ENCODE results near the gene LMX1A.

Gene LMX1A

GRCh38 chr1:165212229-165212628 lies 144.3 kb downstream of the LMX1A start:
- no peak for DNase-seq

- no peak for DNase-seq
These were observed 148.5 kb downstream of the LMX1A start for GRCh38 chr1:165207853-165208515.

GRCh38 chr1:165205145-165205544 lies 151.4 kb downstream of the LMX1A start:
- no peak for DNase-seq

GRCh38 chr1:165204548-165204947 lies 152.0 kb downstream of the LMX1A start:
- no peak for DNase-seq

- DNase-seq = no peak
These were observed 165.4 kb downstream of the LMX1A start for GRCh38 chr1:165191087-165191486.

- no peak for DNase-seq
These were observed 166.6 kb downstream of the LMX1A start for GRCh38 chr1:165189913-165190312.

- DNase-seq = no peak
These were observed 167.5 kb downstream of the LMX1A start for GRCh38 chr1:165189011-165189410.

- DNase-seq = no peak
These were observed 169.2 kb downstream of the LMX1A start for GRCh38 chr1:165187031-165188009.

GRCh38 chr1:165185161-165185889 lies 171.2 kb downstream of the LMX1A start:
- no peak for DNase-seq

- DNase-seq = no peak
These were observed 173.5 kb downstream of the LMX1A start for GRCh38 chr1:165182975-165183374.

GRCh38 chr1:165179306-165179705 lies 177.2 kb downstream of the LMX1A start:
- no peak for DNase-seq

GRCh38 chr1:165174491-165174890 lies 182.0 kb downstream of the LMX1A start:
- DNase-seq = no peak

- no peak for DNase-seq
These were observed 182.7 kb downstream of the LMX1A start for GRCh38 chr1:165173818-165174217.

GRCh38 chr1:165173409-165173808 lies 183.1 kb downstream of the LMX1A start:
- no peak for DNase-seq

GRCh38 chr1:165172666-165173065 lies 183.8 kb downstream of the LMX1A start:
- no peak for DNase-seq

- no peak for DNase-seq
These were observed 186.8 kb downstream of the LMX1A start for GRCh38 chr1:165169729-165170128.

- no peak for DNase-seq
These were observed 187.5 kb downstream of the LMX1A start for GRCh38 chr1:165169028-165169427.

- no peak for DNase-seq
These were observed 188.0 kb downstream of the LMX1A start for GRCh38 chr1:165168467-165168866.

- DNase-seq = no peak
These were observed 193.8 kb downstream of the LMX1A start for GRCh38 chr1:165162671-165163241.

- DNase-seq = no peak
These were observed 195.4 kb downstream of the LMX1A start for GRCh38 chr1:165161130-165161529.

- no peak for DNase-seq
These were observed 203.3 kb downstream of the LMX1A start for GRCh38 chr1:165153182-165153581.

GRCh38 chr1:165152727-165153126 lies 203.8 kb downstream of the LMX1A start:
- DNase-seq = no peak

- no peak for DNase-seq
These were observed 204.4 kb downstream of the LMX1A start for GRCh38 chr1:165152109-165152508.
